ENCODE results near the gene RPL28. TPM values are rescaled to one million over a fixed set of nuclear protein-coding genes. Genes with fewer than 3 reads are reported as not detected.

The RPL28 gene
- total and polyA plus RNA-seq, 2 of the 13 experiments (the other 11 are each of a cell fraction or from before 2014, with no cell fraction given) = 105 to 420 TPM

DNA sequence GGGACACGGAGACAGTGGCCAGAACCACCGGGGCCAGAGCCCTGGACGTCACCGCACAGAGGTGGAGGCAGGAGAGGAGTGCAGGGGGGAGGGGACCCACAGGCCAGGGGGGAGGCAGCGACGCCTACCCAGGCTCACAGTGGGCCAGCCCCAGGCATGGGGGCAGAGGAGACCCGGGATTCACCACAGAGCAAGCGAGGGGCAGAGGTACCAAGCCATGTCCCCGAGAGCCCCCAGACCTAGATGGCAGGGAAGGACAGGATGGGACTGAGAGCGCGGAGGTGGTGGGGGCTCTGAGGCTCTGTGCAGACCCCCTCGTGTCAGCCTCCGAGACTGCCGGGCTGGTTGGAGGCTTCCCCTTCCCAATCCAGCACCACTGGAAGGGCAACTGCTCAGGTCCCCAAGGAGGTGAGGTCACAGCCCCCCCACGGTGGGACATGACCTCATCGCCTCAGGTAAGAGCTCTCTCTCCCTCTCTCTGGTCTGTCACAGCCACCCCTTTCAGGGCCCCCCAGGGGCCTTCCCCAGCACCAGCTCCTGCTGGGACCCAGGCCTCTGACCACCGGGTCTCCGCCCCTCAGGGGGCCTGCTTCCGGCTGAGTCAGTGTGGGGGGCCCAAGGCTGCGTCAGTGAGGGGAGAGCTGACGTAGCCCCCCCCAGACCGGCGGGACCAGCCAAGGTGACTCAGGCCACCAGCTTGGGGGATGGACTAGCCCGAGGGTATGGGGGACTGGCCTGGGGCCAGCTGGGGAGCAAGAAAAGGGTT lies 13.2 kb upstream of the RPL28 start (continued):
- TF ChIP-seq AHR (CRISPR knock-in tag; IDR thresholded peaks at IDR 0.05) = no peak
- TF ChIP-seq KDM6A (CRISPR knock-in tag; IDR thresholded peaks at IDR 0.05; ENCODE audit: low read depth) = 0 out of 2 replicates have a peak, but pooled peaks have one; percentile 40
- TF ChIP-seq, protein P1, sequence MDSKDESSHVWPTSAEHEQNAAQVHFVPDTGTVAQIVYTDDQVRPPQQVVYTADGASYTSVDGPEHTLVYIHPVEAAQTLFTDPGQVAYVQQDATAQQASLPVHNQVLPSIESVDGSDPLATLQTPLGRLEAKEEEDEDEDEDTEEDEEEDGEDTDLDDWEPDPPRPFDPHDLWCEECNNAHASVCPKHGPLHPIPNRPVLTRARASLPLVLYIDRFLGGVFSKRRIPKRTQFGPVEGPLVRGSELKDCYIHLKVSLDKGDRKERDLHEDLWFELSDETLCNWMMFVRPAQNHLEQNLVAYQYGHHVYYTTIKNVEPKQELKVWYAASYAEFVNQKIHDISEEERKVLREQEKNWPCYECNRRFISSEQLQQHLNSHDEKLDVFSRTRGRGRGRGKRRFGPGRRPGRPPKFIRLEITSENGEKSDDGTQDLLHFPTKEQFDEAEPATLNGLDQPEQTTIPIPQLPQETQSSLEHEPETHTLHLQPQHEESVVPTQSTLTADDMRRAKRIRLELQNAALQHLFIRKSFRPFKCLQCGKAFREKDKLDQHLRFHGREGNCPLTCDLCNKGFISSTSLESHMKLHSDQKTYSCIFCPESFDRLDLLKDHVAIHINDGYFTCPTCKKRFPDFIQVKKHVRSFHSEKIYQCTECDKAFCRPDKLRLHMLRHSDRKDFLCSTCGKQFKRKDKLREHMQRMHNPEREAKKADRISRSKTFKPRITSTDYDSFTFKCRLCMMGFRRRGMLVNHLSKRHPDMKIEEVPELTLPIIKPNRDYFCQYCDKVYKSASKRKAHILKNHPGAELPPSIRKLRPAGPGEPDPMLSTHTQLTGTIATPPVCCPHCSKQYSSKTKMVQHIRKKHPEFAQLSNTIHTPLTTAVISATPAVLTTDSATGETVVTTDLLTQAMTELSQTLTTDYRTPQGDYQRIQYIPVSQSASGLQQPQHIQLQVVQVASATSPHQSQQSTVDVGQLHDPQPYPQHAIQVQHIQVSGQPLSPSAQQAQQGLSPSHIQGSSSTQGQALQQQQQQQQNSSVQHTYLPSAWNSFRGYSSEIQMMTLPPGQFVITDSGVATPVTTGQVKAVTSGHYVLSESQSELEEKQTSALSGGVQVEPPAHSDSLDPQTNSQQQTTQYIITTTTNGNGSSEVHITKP (CRISPR knock-in tag; IDR thresholded peaks at IDR 0.05; ENCODE audit: low read depth) = no peak
- TF ChIP-seq PHF5A (CRISPR knock-in tag; IDR thresholded peaks at IDR 0.05; ENCODE audit: low read depth, unreplicated experiment) = no peak
- TF ChIP-seq, protein P2, sequence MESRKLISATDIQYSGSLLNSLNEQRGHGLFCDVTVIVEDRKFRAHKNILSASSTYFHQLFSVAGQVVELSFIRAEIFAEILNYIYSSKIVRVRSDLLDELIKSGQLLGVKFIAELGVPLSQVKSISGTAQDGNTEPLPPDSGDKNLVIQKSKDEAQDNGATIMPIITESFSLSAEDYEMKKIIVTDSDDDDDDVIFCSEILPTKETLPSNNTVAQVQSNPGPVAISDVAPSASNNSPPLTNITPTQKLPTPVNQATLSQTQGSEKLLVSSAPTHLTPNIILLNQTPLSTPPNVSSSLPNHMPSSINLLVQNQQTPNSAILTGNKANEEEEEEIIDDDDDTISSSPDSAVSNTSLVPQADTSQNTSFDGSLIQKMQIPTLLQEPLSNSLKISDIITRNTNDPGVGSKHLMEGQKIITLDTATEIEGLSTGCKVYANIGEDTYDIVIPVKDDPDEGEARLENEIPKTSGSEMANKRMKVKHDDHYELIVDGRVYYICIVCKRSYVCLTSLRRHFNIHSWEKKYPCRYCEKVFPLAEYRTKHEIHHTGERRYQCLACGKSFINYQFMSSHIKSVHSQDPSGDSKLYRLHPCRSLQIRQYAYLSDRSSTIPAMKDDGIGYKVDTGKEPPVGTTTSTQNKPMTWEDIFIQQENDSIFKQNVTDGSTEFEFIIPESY (CRISPR knock-in tag; IDR thresholded peaks at IDR 0.05) = no peak
- no peak for TF ChIP-seq ZFP36 (IDR thresholded peaks at IDR 0.05; ENCODE audit: borderline replicate concordance, low read depth, low read length, partially characterized antibody)
- no peak for TF ChIP-seq ZNF652 (CRISPR knock-in tag; IDR thresholded peaks at IDR 0.05; ENCODE audit: borderline replicate concordance, low read depth)
- peak; percentile 43; the same call in 1 of the 2 replicates for TF ChIP-seq ATF7 (IDR thresholded peaks at IDR 0.05)
- no peak for TF ChIP-seq ATF7 (CRISPR knock-in tag; IDR thresholded peaks at IDR 0.05)
- TF ChIP-seq, protein P3, sequence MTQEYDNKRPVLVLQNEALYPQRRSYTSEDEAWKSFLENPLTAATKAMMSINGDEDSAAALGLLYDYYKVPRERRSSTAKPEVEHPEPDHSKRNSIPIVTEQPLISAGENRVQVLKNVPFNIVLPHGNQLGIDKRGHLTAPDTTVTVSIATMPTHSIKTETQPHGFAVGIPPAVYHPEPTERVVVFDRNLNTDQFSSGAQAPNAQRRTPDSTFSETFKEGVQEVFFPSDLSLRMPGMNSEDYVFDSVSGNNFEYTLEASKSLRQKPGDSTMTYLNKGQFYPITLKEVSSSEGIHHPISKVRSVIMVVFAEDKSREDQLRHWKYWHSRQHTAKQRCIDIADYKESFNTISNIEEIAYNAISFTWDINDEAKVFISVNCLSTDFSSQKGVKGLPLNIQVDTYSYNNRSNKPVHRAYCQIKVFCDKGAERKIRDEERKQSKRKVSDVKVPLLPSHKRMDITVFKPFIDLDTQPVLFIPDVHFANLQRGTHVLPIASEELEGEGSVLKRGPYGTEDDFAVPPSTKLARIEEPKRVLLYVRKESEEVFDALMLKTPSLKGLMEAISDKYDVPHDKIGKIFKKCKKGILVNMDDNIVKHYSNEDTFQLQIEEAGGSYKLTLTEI (CRISPR knock-in tag; conservative IDR thresholded peaks at IDR 0.05) = no peak
- TF ChIP-seq ZNF563 (CRISPR knock-in tag; IDR thresholded peaks at IDR 0.05) = no peak
- no peak for TF ChIP-seq ZZZ3 (CRISPR knock-in tag; IDR thresholded peaks at IDR 0.05; ENCODE audit: borderline replicate concordance)
- TF ChIP-seq, protein P4, sequence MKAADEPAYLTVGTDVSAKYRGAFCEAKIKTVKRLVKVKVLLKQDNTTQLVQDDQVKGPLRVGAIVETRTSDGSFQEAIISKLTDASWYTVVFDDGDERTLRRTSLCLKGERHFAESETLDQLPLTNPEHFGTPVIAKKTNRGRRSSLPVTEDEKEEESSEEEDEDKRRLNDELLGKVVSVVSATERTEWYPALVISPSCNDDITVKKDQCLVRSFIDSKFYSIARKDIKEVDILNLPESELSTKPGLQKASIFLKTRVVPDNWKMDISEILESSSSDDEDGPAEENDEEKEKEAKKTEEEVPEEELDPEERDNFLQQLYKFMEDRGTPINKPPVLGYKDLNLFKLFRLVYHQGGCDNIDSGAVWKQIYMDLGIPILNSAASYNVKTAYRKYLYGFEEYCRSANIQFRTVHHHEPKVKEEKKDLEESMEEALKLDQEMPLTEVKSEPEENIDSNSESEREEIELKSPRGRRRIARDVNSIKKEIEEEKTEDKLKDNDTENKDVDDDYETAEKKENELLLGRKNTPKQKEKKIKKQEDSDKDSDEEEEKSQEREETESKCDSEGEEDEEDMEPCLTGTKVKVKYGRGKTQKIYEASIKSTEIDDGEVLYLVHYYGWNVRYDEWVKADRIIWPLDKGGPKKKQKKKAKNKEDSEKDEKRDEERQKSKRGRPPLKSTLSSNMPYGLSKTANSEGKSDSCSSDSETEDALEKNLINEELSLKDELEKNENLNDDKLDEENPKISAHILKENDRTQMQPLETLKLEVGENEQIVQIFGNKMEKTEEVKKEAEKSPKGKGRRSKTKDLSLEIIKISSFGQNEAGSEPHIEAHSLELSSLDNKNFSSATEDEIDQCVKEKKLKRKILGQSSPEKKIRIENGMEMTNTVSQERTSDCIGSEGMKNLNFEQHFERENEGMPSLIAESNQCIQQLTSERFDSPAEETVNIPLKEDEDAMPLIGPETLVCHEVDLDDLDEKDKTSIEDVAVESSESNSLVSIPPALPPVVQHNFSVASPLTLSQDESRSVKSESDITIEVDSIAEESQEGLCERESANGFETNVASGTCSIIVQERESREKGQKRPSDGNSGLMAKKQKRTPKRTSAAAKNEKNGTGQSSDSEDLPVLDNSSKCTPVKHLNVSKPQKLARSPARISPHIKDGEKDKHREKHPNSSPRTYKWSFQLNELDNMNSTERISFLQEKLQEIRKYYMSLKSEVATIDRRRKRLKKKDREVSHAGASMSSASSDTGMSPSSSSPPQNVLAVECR (CRISPR knock-in tag; IDR thresholded peaks at IDR 0.05; ENCODE audit: borderline replicate concordance) = no peak
- TF ChIP-seq RBM22 (optimal IDR thresholded peaks at IDR 0.05; ENCODE audit: low read length) = no peak

Measured in HepG2 (cell line).